HEK293 (cell line): Measurements from ENCODE around the gene RGL2.

Source experiments
- CTCF ChIP-seq: fragments of 450-650 bp; formaldehyde crosslinking; IDR thresholded peaks from 2 replicates; pipeline ENCODE4 v1.5.1; 2016; ENCODE audit warnings: missing biosample characterization, missing genetic modification characterization
- ELK4 ChIP-seq: IDR thresholded peaks from 2 replicates; pipeline ENCODE4 v1.6.1; 2011; ENCODE audit warnings: mild to moderate bottlenecking, low read depth, low read length, borderline replicate concordance
- GFI1B ChIP-seq: fragments of 450-650 bp; formaldehyde crosslinking; IDR thresholded peaks from 2 replicates; pipeline ENCODE4 v1.5.1; 2016; ENCODE audit warnings: missing biosample characterization, missing genetic modification characterization
- REST ChIP-seq: fragments of 450-650 bp; formaldehyde crosslinking; IDR thresholded peaks from 2 replicates; pipeline ENCODE4 v1.5.1; 2016; ENCODE audit warnings: missing biosample characterization, missing genetic modification characterization
- YY1 ChIP-seq: fragments of 450-650 bp; formaldehyde crosslinking; IDR thresholded peaks from 2 replicates; pipeline ENCODE4 v1.5.1; 2018; ENCODE audit warnings: missing biosample characterization, missing genetic modification characterization
- ZNF2 ChIP-seq: fragments of 450-650 bp; formaldehyde crosslinking; IDR thresholded peaks from 2 replicates; pipeline ENCODE4 v1.5.1; 2016; ENCODE audit warnings: missing biosample characterization, missing genetic modification characterization
- ZNF214 ChIP-seq: fragments of 450-650 bp; formaldehyde crosslinking; IDR thresholded peaks from 2 replicates; pipeline ENCODE4 v1.5.1; 2017; ENCODE audit warnings: missing biosample characterization, mild to moderate bottlenecking, missing genetic modification characterization, borderline replicate concordance
- ZNF23 ChIP-seq: fragments of 450-650 bp; formaldehyde crosslinking; IDR thresholded peaks from 2 replicates; pipeline ENCODE4 v1.5.1; 2016; ENCODE audit warnings: missing biosample characterization, missing genetic modification characterization, borderline replicate concordance
- ZNF350 ChIP-seq: fragments of 450-650 bp; formaldehyde crosslinking; IDR thresholded peaks from 2 replicates; pipeline ENCODE4 v1.5.0; 2017; ENCODE audit warnings: missing biosample characterization, mild to moderate bottlenecking, missing genetic modification characterization
- ZNF561 ChIP-seq: fragments of 450-650 bp; IDR thresholded peaks from 2 replicates; pipeline ENCODE4 v1.5.1; 2018; ENCODE audit warnings: missing biosample characterization, missing genetic modification characterization, borderline replicate concordance
- ZNF585B ChIP-seq: fragments of 450-650 bp; formaldehyde crosslinking; IDR thresholded peaks from 2 replicates; pipeline ENCODE4 v1.5.1; 2016; ENCODE audit warnings: missing biosample characterization, missing genetic modification characterization

GRCh38 chr6:33313709-33314514, 15.2 kb upstream of the RGL2 start, which contains the start of gene TAPBP:
- TF ChIP-seq CTCF (no peak), YY1 (tag by site-specific recombination) (peak; percentile 52; the same call in 1 of the 2 replicates), ZNF23 (tag by site-specific recombination) (no peak), ZNF2 (tag by site-specific recombination) (peak; percentile 56; the same call in 1 of the 2 replicates), REST (no peak; the same call in 1 of the 2 replicates), ZNF585B (tag by site-specific recombination) (no peak), GFI1B (tag by site-specific recombination) (0 out of 2 replicates have a peak, but pooled peaks have one; percentile 8), ZNF214 (tag by site-specific recombination) (no peak), ZNF350 (no peak), ZNF561 (no peak), ELK4 (no peak)
